Body of pancreas (tissue), 4 donors: Measurements from ENCODE around the gene ANTXR2. TPM values are rescaled to one million over a fixed set of nuclear protein-coding genes. Genes with fewer than 3 reads are reported as not detected.

Experiments
- ATAC-seq: fragments of 150-250 bp; one replicate; pipeline ENCODE4 v1.9.1; 2016
- DNase-seq, 4 donors: peaks; one replicate each; pipeline ENCODE4 v3.0.0-alpha.2; 2019
- H3K27ac ChIP-seq, 4 donors: fragments of 200-600 bp; sonication (generic); 1 replicate in 3 of 4; 2 replicates in 1 of 4; pipeline versions ENCODE4 v1.5.1 to v1.6.1; 2016 to 2019; ENCODE audit warnings: mild to moderate bottlenecking in 1 of 4, mixed read lengths in 1 of 4, moderate library complexity in 1 of 4
- H3K27me3 ChIP-seq, 2 donors: fragments of 200-600 bp; sonication (generic); one replicate each; pipeline ENCODE4 v1.6.0; 2016; ENCODE audit warnings: mild to moderate bottlenecking in 1 of 2
- H3K36me3 ChIP-seq, 2 donors: fragments of 200-600 bp; sonication (generic); replicated peaks in 1 of 2; 2 replicates each; pipeline ENCODE4 v1.5.1; 2016; ENCODE audit warnings: low read depth in 2 of 2; ENCODE audit not compliant: insufficient read depth in 1 of 2
- H3K4me1 ChIP-seq: fragments of 200-600 bp; sonication (generic); one replicate; pipeline ENCODE4 v1.6.0; 2016
- H3K4me3 ChIP-seq, 2 donors: fragments of 200-600 bp; sonication (generic); 1 replicate in 1 of 2; 2 replicates in 1 of 2; pipeline ENCODE4 v1.5.1; 2016 to 2019
- H3K9me3 ChIP-seq, 3 donors: fragments of 200-600 bp; sonication (generic); 1 replicate in 2 of 3; 2 replicates in 1 of 3; pipeline ENCODE4 v1.5.1; 2016
- POLR2A ChIP-seq, 3 donors: fragments of 450-650 bp; IDR thresholded peaks; one replicate each; pipeline ENCODE4 v1.6.1; 2016; ENCODE audit warnings: antibody characterized with exemption in 3 of 3, mild to moderate bottlenecking in 2 of 3
- WGBS, 2 donors: methylation state at CpG; one replicate each; pipeline ENCODE4 v1.1.5; 2017; 5-methylcytosine and 5-hydroxymethylcytosine counted together
- intact Hi-C: fragments of 100-400 bp; cut with DNase I; formaldehyde crosslinking; loops from one replicate; pipeline ENCODE4 v1.15.1; 2023
- total RNA-seq, 2 donors: library from RNA; depleted of rRNA; stranded (reverse); fragments of >200 nt; gene quantifications; one replicate each; pipeline ENCODE4 v1.1.0, GENCODE V29; 2016
- TF ChIP-seq, protein P1 (sequence below), 7 experiments: fragments of 450-650 bp in 4 of 7; fragments of 200-600 bp in 3 of 7; sonication (generic) in 3 of 7; IDR thresholded peaks; one replicate each; pipeline ENCODE4 v1.5.1; 2016 to 2019; ENCODE audit warnings: antibody characterized with exemption in 7 of 7

The ANTXR2 gene
- total RNA-seq, 2 donors from 2014 or later: 16.9 to 34.6 TPM

DNA sequence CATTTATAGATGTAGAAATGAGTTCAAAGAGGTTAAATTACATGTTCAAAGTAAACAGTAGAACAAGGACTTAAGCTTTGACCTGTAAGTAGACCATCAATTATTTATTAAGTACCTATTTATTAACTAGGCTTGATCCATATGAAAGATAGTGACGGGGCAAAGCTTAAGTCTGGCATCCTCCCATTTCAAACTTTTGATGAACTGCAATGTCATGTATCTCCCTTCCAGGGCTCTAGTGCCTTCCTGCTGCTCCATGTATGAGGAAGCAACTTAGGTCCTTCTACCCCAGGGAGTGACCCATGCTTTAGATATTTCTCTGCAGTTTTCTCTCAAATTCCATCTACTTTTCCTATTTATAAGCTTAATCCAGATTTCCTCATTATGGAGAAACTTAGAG is 31.9 kb upstream of the ANTXR2 start:
- Histone ChIP-seq H3K4me1 (no peaks in the 10 kb centered on the region), H3K36me3 (no peaks in the 10 kb centered on the region), H3K27me3 (no peaks in the 10 kb centered on the region), H3K4me3 (no peak overlapping the region), H3K9me3 (no peaks in the 10 kb centered on the region), H3K27ac (no peak overlapping the region)
- ATAC-seq (no peak), DNase-seq (no peak)
- TF ChIP-seq, protein P1, sequence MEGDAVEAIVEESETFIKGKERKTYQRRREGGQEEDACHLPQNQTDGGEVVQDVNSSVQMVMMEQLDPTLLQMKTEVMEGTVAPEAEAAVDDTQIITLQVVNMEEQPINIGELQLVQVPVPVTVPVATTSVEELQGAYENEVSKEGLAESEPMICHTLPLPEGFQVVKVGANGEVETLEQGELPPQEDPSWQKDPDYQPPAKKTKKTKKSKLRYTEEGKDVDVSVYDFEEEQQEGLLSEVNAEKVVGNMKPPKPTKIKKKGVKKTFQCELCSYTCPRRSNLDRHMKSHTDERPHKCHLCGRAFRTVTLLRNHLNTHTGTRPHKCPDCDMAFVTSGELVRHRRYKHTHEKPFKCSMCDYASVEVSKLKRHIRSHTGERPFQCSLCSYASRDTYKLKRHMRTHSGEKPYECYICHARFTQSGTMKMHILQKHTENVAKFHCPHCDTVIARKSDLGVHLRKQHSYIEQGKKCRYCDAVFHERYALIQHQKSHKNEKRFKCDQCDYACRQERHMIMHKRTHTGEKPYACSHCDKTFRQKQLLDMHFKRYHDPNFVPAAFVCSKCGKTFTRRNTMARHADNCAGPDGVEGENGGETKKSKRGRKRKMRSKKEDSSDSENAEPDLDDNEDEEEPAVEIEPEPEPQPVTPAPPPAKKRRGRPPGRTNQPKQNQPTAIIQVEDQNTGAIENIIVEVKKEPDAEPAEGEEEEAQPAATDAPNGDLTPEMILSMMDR (IDR thresholded peaks at IDR 0.05): no peak
- no peak for TF ChIP-seq POLR2A (IDR thresholded peaks at IDR 0.05)
- intact Hi-C loops: no loop called here
- WGBS, 2 donors: 16 to 32% methylated on average over 1 of the region's 1 CpG

DNA sequence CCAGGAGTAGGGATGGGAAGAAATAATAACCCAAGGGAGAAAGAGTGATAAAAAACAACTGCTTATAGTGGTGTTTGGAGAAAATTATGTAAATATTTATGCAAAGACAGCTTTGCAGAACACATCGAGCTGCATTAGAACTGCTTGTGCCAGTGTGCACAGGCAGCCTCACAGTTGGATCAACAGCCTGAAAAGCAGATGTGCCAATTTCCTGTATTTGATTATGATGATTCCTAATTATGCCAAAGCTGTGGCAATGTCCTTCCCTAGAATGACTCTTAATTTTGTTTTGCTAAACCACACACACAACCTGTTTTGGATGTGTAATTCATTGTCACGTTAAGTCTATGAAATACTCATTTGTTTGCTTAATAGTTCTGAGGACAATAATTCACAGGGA is 30.6 kb upstream of the ANTXR2 start:
- TF ChIP-seq, protein P1 (IDR thresholded peaks at IDR 0.05): no peak
- no peak for TF ChIP-seq POLR2A (IDR thresholded peaks at IDR 0.05)
- H3K4me1 ChIP-seq: no peaks in the 10 kb centered on the region
- H3K36me3 ChIP-seq: no peaks in the 10 kb centered on the region
- no peak for ATAC-seq
- intact Hi-C loops: no loop called here
- H3K27ac ChIP-seq: no peak overlapping the region
- H3K27me3 ChIP-seq: no peaks in the 10 kb centered on the region
- H3K9me3 ChIP-seq: no peaks in the 10 kb centered on the region
- 58 to 69% methylated on average over 2 of the region's 2 CpGs for WGBS, 2 donors
- DNase-seq: no peak
- no peak overlapping the region for H3K4me3 ChIP-seq

DNA sequence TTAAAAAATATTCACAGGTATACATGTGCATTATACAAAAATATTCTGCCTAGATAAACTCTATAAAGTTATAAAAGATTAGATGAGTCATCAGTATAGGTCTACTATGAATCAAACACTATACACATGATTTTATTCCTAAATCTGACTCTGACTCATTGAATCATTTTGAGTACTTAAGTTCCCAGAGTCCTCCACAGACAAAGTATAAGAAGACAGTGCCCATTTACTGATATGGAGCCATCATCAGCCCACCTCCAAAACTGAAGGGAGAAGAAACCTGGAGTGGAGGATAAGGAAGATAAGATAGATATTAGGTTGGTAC is 28.7 kb upstream of the ANTXR2 start:
- DNase-seq: no peak
- no peaks in the 10 kb centered on the region for H3K9me3 ChIP-seq
- H3K27ac ChIP-seq: no peak overlapping the region
- ATAC-seq: no peak
- no peaks in the 10 kb centered on the region for H3K27me3 ChIP-seq
- no peak overlapping the region for H3K4me3 ChIP-seq
- H3K4me1 ChIP-seq: no peaks in the 10 kb centered on the region
- H3K36me3 ChIP-seq: no peaks in the 10 kb centered on the region
- intact Hi-C loops: no loop called here
- no peak for TF ChIP-seq POLR2A (IDR thresholded peaks at IDR 0.05)
- TF ChIP-seq, protein P1 (IDR thresholded peaks at IDR 0.05): no peak

DNA sequence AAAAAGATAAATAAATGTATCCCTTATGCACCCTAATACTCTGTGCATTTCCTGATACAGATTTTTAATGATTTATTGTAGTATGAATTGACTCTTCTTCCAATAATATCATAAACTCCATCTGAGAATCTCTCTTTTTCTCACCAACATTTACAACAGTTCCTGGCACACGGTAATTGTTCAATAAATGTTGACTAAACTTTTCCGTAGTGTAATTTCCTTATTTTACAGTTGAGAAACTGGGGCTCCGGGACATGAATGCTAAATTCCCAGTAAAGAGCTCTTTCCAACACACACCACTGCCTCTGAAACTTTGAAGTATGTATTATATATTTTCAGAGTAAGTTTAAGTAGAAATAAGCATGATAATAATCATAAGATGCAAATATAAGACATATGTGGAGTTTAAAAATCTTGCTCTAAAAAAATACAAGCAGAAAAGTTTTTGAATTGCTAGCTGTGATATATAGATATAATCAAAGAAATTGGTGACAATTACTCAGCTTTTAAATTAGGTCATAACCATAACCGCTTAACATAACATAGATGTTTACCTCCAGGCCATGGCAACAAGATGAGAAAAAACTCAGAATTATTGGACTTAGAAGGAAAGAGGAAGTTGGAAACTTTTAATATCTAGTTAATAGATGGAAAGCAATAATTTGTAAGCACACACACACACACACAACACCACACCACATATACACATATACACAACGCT is 28.2 kb upstream of the ANTXR2 start:
- Histone ChIP-seq H3K27ac (no peak overlapping the region), H3K27me3 (no peaks in the 10 kb centered on the region), H3K9me3 (no peaks in the 10 kb centered on the region), H3K36me3 (no peaks in the 10 kb centered on the region), H3K4me1 (no peaks in the 10 kb centered on the region), H3K4me3 (no peak overlapping the region)
- ATAC-seq: no peak
- no peak for TF ChIP-seq POLR2A (IDR thresholded peaks at IDR 0.05)
- TF ChIP-seq, protein P1 (IDR thresholded peaks at IDR 0.05): no peak
- intact Hi-C loops: no loop called here
- 63 to 74% methylated on average over 5 of the region's 5 CpGs for whole genome bisulfite sequencing, 2 donors
- no peak for DNase-seq

DNA sequence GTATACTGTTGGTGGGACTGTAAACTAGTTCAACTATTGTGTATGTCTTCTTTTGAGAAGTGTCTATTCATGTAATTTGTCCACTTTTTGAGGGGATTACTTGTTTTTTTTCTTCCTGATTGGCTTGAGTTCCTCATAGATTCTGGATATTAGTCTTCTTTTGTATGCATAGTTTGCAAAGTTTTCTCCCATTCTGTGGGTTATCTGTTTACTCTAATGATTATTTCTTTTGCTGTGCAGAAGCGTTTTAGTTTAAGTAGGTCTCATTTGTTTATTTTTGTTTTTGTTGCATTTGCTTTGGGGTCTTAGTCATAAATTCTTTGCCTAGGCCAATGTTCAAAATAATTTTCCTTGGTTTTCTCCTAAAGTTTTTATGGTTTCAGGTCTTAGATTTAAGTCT is 26.6 kb upstream of the ANTXR2 start:
- Histone ChIP-seq H3K9me3 (no peaks in the 10 kb centered on the region), H3K4me3 (no peak overlapping the region), H3K36me3 (no peaks in the 10 kb centered on the region), H3K27ac (no peak overlapping the region), H3K4me1 (no peaks in the 10 kb centered on the region), H3K27me3 (no peaks in the 10 kb centered on the region)
- intact Hi-C loops: no loop called here
- no peak for DNase-seq
- TF ChIP-seq POLR2A (IDR thresholded peaks at IDR 0.05): no peak
- TF ChIP-seq, protein P1 (IDR thresholded peaks at IDR 0.05): no peak
- ATAC-seq: no peak
- 61 to 63% methylated on average over 1 of the region's 1 CpG for WGBS, 2 donors
